VCaP (cell line): Measurements from ENCODE around the gene MAPK10.

Experiments
- H3K27ac ChIP-seq: fragments of 450-650 bp; 2 replicates; pipeline ENCODE4 v1.5.1; 2017
- TF ChIP-seq, protein P1 (sequence below): fragments of 450-650 bp; conservative IDR thresholded peaks from 2 replicates; pipeline ENCODE4 v1.5.1; 2017; ENCODE audit warnings: mild to moderate bottlenecking, moderate library complexity

MAPK10 gene

DNA sequence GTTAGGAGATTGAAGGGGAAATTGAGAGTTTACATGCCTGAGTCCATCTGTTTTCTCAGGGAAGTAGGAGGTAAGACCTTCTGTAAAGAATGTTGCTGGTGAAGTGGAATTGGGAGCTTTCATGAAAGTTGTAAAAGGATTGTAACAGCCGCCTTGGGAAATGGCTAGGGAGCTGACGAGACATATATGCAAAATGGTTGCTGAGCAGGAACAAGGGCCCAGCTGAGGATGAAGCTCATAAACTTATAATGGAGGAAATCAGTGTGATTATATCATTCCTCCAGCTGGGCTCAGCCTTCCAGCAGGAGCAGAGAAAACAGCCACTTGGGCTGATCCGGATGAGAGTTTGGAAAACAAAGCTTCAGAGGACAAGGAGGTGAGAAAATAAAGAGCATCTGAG lies 208.7 kb downstream of the MAPK10 start:
- H3K27ac ChIP-seq = no peak overlapping the region
- TF ChIP-seq, protein P1, sequence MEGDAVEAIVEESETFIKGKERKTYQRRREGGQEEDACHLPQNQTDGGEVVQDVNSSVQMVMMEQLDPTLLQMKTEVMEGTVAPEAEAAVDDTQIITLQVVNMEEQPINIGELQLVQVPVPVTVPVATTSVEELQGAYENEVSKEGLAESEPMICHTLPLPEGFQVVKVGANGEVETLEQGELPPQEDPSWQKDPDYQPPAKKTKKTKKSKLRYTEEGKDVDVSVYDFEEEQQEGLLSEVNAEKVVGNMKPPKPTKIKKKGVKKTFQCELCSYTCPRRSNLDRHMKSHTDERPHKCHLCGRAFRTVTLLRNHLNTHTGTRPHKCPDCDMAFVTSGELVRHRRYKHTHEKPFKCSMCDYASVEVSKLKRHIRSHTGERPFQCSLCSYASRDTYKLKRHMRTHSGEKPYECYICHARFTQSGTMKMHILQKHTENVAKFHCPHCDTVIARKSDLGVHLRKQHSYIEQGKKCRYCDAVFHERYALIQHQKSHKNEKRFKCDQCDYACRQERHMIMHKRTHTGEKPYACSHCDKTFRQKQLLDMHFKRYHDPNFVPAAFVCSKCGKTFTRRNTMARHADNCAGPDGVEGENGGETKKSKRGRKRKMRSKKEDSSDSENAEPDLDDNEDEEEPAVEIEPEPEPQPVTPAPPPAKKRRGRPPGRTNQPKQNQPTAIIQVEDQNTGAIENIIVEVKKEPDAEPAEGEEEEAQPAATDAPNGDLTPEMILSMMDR = no peak

DNA sequence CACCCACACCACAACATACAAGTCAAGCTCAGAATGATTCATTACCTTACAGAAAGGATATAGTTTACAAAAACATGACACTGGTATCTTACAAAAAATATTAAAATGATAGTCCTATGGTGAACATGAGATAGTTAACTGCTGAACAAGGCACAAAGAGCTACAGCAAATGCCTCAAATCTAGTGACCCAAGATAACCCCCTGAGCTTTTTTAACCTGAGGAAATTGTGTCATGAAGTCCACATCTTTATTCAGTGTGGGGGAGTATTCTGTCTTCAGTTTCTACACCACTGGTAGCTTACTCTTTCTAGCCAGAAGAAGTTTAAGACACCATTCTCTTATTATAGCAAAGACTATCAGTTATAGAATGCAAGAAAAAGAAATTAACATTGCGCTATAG lies 218.7 kb downstream of the MAPK10 start:
- no peak overlapping the region for H3K27ac ChIP-seq
- TF ChIP-seq, protein P1 = no peak

DNA sequence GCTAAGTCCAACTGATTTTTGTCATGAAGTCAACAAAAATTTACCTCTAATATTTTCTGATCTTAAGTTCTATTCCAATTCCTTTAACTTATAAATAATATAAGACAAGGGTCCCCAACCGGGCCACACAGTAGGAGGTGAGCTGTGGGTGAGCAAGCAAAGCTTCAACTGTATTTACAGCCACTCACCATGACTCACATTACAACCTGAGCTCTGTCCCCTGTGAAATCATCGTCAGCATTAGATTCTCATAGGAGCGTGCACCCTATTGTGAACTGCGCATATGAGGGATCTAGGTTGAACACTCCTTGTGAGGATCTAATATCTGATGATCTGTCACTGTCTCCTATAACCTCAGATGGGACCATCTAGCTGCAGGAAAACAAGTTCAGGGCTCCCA lies 227.4 kb downstream of the MAPK10 start:
- TF ChIP-seq, protein P1 = no peak
- no peak overlapping the region for H3K27ac ChIP-seq

DNA sequence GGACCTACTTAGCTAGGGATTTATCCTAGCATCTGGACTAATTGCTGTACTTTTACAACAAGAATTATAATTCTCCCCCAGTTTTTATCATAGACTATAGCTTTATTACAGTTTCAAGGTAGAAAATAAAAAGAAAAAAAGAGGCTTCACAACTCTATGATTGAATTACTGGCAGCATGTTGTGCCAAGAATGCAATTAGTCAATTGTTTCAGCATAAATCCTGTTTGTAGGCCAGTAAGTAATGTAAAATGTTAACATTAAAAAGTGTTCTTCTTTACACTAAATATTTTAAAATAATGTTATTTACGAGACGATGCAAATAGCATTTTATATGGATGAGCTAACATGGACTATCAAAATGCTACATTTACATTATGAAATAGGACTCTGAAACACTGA lies 228.4 kb downstream of the MAPK10 start:
- no peak overlapping the region for H3K27ac ChIP-seq
- TF ChIP-seq, protein P1 = no peak

DNA sequence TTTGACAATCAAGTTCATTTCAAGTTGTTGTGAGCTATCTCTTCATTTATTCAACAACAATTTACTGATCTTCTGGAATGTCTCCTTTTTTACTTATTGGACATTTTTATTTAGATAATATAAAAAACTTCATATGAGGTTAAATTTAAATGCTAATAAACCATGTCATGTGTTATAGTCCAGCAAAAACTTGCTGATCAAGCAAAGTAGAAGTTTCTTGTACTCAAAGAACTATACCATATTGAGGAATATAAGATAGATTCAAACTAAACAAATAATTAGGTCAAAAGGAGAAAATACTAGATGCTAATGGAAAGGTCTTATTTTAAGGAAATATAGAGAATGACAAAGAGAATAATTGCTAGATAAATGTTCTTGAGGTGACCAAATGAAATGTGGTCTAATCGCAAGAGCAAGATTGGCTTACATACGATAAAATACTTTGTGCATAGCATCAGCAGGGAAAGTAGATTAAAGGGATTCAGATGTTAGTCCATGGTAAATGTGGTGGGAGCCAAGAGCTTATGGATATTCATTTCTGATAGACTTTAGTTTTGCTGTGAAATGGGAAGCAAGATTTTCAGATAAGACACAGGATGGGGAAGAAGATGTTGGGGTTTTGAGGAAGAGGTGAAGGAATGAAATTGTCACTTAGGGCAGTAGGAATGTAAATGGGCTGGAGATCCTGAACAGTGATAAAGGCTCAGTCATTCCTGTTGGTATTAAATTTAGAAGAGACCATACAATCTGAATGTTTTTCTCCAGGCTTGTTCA lies 229.5 kb downstream of the MAPK10 start:
- TF ChIP-seq, protein P1 = no peak
- no peak overlapping the region for H3K27ac ChIP-seq

DNA sequence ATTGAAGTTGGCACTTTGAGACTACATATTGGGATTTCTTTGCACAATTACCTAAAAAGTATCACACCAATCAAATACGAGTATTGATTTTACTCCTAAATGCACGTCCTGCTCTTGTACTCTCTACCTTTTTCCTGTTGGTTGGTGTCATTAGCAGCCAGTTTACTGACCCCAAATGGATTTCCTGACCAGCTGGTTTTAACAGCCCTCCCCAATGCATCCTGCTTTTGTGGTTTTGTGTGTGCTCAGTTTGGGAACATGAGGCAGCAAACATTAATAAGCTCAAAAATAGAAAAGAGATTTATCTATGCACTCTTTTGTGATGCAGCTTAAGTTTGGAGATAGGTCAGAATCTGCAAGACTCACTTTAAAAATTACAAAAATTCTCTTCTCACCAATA lies 230.3 kb downstream of the MAPK10 start:
- TF ChIP-seq, protein P1 = no peak
- H3K27ac ChIP-seq = no peak overlapping the region

DNA sequence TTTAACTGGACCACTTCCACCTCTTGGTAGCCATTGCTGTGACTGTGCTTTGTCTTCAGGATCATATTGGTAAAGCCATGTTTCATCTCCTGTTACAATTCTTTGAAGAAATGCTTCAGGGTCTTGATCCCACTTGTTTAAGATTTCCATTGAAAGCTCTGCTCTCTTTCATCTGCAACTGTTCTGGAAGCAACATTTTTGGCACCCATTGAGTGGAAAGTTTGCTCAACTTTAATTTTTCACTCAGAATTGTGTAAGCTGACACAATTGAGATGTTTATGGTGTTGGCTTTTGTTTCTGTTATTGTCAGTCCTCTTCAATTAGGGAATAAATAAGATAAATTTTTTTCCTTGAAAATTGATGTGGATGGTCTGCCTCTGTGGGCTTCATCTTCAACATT lies 237.4 kb downstream of the MAPK10 start:
- H3K27ac ChIP-seq = no peak overlapping the region
- TF ChIP-seq, protein P1 = no peak
